H1 (cell line): ENCODE results near the gene KIF21A.

ENCODE experiments used
- CHD2 ChIP-seq: IDR thresholded peaks from 2 replicates; pipeline ENCODE4 v1.6.1; 2012; ENCODE audit warnings: low read length, improper control_type of control experiment
- EZH2 ChIP-seq: fragments of 200-600 bp; sonication (generic); IDR thresholded peaks from 2 replicates; pipeline ENCODE4 v1.7.1; 2012; ENCODE audit warnings: low read depth, mild to moderate bottlenecking, moderate library complexity, low read length, inconsistent platforms; ENCODE audit not compliant: severe bottlenecking
- MAX ChIP-seq: IDR thresholded peaks from 2 replicates; pipeline ENCODE4 v1.6.1; 2012; ENCODE audit warnings: inconsistent platforms
- SP2 ChIP-seq: IDR thresholded peaks from 2 replicates; pipeline ENCODE4 v1.6.1; 2012; ENCODE audit warnings: mild to moderate bottlenecking, low read length, inconsistent platforms
- TBP ChIP-seq: IDR thresholded peaks from 2 replicates; pipeline ENCODE4 v1.6.1; 2011; ENCODE audit warnings: low read depth, low read length, improper control_type of control experiment
- YY1 ChIP-seq: IDR thresholded peaks from 2 replicates; pipeline ENCODE4 v1.6.1; 2011; ENCODE audit warnings: low read depth, mild to moderate bottlenecking, low read length
- TF ChIP-seq, protein P1 (sequence below), 3 experiments: IDR thresholded peaks; 1 replicate in 2 of 3; 2 replicates in 1 of 3; pipeline versions ENCODE4 v1.5.1 to v1.6.1; 2011; ENCODE audit warnings: low read length in 3 of 3, mild to moderate bottlenecking in 3 of 3, inconsistent platforms in 2 of 3, low read depth in 1 of 3, moderate library complexity in 1 of 3; ENCODE audit not compliant: insufficient read depth in 1 of 3; ENCODE audit errors: control extremely low read depth in 1 of 3

- TF ChIP-seq TBP (no peak), YY1 (no peak), MAX (no peak), SP2 (no peak), CHD2 (no peak), EZH2 (no peak)
- TF ChIP-seq, protein P1, sequence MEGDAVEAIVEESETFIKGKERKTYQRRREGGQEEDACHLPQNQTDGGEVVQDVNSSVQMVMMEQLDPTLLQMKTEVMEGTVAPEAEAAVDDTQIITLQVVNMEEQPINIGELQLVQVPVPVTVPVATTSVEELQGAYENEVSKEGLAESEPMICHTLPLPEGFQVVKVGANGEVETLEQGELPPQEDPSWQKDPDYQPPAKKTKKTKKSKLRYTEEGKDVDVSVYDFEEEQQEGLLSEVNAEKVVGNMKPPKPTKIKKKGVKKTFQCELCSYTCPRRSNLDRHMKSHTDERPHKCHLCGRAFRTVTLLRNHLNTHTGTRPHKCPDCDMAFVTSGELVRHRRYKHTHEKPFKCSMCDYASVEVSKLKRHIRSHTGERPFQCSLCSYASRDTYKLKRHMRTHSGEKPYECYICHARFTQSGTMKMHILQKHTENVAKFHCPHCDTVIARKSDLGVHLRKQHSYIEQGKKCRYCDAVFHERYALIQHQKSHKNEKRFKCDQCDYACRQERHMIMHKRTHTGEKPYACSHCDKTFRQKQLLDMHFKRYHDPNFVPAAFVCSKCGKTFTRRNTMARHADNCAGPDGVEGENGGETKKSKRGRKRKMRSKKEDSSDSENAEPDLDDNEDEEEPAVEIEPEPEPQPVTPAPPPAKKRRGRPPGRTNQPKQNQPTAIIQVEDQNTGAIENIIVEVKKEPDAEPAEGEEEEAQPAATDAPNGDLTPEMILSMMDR (IDR thresholded peaks at IDR 0.05; ENCODE audit: control extremely low read depth in 1 of 3, insufficient read depth in 1 of 3, low read depth in 1 of 3, low read length in 3 of 3), result no peak
These were observed 99.3 kb downstream of the KIF21A start for GRCh38 chr12:39343665-39344064.
